NCI-H187 (cell line): ENCODE measurements around the gene CAMTA1.

Experiments
- DNase-seq, 2 experiments: peaks; one replicate each; lab custom pipeline; 2025; lab: John Stamatoyannopoulos, UW

CAMTA1 gene

DNA sequence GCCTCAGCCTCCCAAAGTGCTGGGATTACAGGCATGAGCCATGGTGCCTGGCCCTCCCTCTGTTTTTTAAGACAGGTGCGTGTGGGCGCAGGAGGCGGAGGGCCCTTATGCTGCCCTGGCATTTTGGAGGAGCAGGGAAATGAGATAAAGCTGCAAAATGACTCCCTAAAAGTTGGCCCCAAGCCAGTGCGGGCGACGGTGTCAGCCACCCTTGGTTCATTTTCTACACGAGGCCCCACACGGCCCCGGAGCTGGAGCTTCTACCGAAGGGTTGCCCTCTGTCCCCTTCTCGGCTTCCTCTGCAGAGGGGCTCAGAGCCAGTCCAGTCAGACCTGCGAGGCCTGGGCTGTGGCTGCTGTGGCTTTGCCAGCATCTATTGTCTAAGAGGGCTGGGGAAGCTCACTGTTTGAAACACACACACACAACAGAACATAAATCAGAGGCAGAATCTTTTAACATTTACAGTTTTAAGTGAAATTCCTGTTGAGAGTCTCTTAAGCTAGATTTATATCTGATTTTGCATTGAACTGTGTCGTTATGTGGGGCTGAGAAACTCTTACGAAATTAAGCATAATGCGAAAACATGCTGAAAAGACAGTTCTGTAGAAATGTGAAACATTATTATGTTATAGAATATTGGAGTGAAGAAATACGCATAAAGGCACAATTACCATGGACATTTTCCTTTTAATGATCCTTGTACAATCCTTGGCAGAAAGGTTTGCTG, 255.9 kb downstream of the CAMTA1 start:
- no peak for DNase-seq

DNA sequence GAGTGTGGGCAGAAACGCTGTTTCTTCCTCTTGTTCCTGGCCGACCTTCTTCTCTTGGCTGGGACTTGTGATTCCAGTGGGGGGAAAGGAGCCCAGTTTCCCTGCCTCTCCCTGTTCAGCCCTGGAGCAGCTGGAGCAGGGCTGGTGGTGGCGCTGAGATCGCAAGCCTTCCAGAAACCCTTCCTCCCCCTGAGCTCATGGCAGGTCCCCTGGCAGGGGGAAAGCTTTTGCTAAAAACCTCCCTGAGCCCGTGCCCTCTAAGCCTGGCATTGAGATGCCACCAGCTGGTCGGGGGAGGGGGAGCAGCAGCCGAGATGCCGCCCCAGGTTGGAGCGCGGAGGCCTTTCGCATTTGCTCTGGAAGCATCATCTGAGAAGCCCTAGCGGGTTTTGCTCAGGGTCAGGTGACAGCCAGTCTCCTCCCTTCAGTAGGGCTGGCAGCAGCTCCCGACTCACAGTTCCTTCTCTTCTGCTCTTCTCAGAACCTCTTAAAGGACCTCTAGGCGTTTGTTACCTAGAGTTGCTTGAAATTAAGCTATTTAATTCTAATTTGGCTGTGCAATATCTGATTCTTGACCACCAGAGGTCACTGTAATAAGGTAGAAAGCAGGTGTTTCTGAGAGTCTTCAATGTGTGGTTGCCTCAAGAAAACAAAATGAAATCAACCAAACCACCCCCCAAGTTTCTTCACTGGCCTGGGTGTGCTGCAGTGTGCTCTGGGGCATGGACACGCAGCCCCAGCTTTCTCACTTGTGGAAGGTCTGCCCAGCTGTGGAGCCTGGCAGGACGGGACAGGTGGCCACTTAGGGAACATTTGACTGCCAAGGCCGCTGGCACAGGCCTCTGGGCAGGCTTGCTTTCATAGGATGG, 257.3 kb downstream of the CAMTA1 start:
- DNase-seq: no peak

DNA sequence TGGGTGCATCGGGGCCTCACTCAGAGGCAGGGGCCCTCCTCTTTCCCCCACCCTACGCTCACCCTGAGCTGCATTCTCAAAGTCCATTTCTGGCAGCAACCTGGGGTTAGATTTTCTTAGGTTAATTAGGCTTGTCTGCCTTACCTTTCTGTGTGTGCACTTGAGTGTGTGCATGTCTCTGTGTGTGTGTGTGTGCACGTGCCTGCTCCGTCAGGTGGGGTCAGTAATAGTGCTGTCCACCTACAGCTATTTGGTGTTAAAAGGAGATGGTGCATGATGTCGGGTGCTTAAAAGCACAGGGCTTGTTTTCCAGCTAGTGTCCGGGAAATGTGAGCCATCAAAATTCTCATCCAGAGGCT, 257.9 kb downstream of the CAMTA1 start:
- no peak for DNase-seq

DNA sequence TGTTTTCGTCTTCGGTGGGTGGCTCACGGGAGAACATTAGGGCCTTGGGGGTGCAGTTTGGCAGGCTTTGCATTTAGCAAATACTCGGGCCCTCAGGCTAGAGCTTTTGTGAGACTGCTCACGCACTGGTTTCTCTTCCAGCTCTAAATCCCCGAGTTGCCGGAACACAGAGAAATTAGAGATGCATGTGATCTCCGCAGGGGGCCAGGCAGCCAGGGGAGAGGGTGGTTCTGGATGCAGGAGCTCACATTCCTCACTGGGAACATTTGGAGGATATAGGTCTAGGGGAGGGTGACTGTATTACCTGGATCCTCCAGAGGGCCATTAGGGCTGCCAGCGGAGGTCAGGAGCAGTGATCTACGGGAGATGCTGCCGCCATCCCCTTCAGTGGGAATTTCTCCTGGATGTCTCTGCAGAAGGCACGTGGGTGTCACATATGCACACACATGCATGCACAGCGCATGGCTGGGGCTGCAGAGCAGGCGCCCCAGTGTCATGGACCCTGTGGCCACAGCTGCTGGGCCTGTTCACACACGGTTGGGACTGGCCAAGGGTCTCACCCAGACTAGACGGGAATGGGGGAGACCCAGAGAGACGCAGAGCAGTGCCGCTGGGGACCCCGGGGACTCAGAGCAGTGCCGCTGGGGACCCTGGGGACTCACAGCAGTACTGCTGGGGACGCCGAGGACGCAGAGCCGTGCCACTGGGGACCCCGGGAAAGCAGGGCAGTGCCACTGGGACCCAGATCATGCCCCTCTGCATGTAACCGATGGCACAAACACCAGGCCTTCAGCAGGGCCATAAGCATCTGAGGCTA, 258.7 kb downstream of the CAMTA1 start:
- no peak for DNase-seq

DNA sequence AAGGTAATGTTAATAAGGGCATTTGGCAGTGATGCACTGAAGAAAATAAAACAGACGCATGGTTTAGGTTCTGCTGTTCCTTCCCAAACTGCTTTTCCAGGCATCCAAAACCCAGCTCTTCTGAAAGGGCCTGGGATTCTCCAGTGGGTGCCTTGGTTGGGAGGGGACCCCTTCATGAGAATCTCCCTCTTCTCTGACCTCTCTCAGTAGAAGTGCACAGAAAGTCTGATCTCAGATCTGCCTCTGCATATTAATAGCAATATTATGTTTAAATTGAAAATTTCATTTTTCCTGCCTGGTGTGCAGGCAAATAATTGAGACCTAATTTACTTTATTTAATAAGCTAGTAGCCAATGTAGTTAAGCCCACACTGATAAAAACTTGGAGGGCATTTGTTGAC, 260.6 kb downstream of the CAMTA1 start:
- DNase-seq: no peak

DNA sequence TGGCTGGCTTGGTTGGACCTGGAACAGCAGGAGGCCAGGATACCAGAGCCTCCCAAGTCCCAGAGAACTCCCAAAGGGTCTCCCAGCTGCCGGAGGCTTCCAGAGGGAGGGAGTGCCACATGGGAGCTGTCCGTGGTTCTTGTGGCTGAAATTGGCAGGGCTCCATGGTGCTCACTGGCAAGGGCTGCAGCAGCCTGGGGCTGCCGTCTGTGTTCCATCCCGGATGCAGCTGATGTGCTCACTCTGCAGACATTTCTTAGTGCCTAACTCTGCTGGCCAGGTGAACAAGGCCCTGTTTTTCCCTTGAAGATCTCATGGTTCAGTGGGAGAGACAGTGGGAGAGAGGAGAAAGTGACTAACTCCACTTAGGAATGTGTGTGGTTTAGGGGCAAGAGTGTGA, 261.1 kb downstream of the CAMTA1 start:
- DNase-seq: peak in 1 of 2 experiments; percentile 14

DNA sequence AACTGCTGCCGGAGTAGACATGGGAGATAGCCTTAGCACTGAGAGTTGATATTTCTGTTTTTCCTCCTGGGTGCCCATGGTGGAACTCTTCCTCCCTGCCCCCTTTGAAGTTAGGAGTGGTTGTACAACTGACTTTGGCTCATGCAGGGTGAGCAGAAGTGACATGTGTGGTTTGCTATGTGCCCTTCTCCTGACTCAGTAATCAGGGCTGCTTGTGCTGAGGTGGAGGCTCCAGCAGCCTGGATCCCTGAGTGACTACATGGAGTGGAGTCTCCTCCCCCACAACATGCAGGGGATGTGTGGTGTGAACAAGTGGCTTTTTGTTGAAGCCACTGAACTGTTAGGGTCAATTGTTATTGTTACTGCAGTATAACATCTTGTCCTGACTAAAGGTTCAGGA, 261.6 kb downstream of the CAMTA1 start:
- no peak for DNase-seq

DNA sequence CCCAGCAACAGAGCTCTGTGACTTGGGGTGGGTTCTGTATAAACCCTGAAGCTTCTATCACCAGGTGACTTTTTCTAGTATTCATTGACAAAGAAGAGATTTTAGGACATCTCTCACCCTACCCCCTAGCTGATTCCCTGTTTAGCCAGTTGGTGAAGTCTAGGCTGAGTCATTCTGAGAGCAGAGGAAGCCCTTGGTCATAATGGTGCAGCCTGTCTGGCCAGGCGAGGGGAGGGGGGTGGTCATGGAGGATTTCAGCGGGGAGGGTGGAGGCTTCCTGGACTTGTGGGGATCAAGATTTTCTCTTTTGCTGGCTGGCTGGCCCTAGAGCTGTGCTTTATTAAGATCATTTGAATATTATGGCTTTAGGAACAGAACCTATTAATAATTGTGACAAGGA, 262.6 kb downstream of the CAMTA1 start:
- no peak for DNase-seq

DNA sequence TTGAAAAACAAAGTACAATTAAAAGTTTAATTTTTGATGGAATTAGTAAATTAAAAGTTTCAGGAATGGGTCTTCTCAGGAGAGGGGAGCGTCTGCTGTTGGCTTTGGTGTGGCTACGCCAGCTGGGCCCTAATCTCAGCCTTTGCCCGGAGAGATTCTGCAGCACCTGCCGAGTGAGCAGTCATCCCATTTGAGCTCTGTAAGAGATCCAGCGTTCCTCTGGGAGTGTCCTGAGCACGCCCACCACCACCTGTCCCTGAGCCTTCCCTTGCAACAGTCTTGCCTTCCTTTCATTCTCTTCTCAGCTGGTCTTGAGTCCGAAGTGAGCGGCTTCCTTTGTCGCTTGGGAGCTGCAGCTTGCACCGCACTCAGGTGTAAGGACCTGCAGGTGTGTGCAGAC, 263.1 kb downstream of the CAMTA1 start:
- DNase-seq: peak; percentile 28 to 52

DNA sequence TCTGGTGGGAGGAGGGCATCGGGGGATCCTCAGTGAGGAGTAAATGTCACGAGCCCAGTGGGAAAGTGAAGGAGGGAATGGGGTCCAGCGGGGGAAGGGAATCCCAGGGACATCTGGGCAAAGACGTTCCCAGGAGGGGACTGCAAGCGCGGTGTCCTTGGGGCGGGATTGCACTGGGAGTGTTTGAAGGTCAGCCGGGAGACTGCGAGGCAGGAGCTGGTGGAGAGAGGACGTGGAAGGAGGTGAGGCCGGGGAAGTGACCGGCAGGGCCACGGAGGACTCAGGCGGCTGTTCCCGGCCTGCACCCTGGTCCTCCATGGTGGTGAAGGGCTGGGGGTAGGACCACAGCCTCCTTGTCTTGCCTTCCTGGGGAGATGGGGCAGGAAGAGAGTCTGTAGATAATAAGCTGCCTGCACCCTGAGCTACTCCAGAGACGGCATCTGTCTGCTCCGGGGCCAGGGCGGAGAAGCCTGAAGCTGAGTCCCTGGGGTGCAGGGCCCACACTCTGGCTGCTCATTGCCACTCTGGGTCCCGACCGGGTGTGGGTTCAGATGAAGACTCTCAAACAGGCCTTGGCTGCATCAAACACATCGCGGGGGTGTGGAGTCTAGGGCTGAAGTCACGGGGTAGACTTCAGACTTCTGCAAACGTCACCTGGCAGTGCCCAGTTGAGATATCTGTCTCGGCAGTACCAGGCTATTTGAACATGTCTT, 264.8 kb downstream of the CAMTA1 start:
- no peak for DNase-seq

DNA sequence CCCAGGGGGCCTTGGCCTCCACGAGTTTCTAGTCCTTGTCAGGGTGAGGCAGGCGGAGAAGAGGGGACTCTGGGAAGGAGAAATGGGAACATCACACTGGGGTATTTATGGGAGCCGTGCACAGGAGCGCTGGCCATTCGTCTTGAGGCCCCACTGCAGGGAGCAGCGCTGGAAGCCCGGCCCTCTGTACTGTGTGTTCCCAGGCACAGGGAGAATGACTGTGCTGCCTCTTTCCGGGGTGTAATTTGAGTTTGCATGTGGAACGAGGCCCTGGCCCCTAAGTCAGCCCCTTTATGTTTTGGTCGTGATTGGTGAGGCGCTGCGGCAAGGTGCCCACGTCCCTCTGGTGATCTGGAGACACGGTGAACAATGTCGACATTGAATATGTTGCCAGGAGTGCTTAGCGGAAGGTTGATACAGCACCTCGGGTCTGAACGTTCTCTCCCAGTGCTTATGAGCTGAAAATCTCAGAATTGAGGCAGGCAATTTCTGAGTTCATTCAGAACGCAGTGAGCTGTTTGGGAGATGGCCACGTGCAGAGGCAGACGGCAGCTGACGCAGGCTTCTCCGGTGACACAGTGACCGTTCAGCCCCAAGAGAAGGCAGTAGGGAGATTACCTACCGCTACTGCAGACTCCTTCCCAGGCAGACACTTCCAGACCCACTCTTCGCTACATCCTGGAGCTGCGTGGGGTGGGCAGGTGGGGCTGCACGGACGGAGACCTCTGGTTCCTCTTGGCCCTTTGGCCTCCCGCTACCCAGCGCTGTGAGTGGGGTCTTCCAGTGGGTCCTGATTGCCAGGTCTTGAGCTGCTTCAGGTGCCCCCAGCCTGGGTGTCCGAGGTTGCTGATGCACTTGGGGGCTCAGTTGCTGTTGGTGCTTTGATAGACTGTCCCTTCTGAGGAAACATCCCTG, 265.8 kb downstream of the CAMTA1 start:
- no peak for DNase-seq

DNA sequence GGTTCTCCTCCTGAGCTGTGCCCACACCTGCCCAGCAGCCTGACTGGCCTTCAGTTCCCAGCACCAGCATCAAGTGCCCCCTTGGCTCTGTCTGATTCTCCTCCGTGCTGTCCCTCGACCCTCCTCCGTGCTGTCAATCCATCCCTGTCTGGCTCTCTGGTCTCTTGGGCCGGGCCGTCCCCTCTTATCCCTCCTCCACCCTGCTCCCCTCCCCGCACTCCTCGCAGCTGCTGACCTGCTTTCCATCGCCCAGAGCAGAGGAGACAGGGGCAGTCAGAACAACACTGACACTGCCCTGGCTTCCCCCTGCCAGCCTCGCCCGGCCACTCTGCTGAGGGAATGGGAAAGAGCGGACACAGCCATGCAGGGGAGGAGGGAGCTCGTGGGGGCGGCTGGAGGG, 267.4 kb downstream of the CAMTA1 start:
- DNase-seq: no peak

DNA sequence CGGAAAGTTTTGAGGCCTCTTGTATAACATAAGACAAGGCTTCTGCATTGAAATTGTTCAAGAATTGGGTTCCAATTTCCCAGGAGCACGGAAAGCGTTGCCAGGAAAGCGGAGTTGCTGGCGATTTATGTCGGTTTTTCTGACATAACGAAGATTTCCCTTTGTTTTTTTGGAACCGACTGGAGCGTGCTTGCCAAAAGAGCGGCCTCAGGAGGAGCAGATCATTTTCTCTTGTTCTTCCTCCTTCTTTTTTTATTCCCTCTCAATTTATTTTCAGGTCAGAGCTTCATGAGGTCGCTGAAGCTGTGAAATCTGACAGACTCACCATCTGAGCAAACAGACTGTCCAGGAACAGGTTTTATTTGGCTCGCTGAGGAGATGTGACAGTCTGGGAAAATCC, 275.5 kb downstream of the CAMTA1 start:
- DNase-seq: no peak

DNA sequence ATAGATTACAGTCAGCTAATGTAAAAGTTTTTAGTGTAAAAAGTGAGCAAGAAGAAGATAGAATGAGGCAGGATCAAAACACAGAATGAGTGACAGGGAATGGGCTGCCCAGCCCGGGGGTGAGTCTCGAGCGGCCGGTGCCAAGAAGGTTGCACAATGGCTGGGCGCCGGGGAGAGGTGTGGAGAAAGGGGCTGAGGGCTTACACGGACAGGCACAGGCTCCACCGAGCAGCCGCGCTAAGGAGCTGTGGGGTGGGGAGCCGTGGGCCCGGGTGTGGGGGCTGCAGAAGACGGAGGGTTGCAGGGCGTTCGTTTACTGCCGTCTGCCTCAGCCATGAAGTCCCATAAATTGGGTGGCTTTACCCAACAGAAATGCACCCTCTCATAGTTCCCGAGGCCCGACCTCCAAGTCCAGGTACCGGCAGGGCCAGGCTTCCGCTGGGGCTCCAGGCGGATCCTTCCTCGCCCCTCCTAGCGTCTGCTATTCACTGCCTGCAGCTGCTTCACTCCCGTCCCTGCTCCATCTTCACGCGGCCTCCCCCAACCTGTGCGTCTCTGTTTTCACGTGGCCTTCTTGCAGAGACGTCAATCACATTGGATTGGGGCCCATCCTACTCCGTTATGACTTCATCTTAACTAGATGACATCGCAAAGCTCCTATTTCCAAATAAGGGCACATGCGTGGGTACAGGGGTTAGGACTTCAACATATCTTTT, 277.2 kb downstream of the CAMTA1 start:
- no peak for DNase-seq

DNA sequence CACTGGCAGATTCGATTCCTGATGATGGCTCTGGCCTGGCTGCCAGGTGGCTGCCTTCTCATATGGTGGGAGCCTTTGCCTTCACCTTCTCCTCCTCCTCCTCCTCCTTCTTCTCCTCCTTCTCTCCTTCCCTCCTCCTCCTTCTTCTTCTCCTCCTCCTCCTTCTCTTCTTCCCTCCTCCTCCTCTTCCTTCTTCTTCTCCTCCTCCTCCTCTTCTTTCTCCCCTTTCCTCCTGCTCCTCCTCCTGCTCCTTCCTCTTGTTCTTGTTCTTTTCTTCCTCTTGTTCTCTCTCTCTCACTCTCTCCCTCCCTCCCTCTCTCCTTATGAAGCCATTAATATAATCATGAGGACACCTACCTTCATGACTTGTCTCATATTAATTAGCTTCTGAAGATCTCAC, 278.7 kb downstream of the CAMTA1 start:
- no peak for DNase-seq

DNA sequence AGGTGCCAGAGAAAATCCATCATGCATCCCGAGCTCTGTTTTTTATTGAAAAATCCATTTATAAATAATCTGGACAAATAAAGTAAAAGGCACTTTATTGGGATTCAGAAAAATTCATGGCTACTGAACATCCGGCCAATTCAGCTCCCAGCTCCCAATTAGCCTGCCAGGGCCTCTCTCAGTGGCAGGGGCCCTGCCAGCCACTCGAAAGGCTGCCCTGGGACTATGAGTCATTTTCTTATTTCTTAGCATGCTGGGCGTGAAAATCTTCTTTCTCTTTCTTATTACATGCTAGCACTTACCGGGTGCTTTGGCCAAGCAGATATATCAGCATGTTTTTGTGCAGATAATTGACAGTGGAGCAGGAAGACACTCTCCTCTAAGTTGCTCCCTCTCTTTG, 283.3 kb downstream of the CAMTA1 start:
- no peak for DNase-seq

DNA sequence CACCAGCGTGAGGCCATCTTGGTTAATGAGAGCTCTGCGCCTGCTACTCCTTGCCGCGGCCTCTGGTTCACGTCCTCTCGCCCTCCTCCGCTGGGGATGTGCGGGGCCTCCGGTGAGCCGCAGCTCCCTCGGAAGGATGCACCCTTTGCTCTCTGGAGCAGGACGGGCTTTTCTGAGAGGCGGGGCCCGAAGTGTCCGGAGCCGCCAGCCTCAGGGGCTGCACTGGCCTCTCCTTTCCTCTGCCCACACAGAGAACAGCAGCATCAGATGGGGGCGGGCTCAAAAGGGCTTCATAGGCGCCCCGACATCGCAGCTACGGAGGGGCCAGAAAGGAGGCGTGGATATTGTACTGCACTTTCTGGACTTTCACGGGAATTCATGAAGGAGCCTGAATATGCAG, 284.7 kb downstream of the CAMTA1 start:
- no peak for DNase-seq

DNA sequence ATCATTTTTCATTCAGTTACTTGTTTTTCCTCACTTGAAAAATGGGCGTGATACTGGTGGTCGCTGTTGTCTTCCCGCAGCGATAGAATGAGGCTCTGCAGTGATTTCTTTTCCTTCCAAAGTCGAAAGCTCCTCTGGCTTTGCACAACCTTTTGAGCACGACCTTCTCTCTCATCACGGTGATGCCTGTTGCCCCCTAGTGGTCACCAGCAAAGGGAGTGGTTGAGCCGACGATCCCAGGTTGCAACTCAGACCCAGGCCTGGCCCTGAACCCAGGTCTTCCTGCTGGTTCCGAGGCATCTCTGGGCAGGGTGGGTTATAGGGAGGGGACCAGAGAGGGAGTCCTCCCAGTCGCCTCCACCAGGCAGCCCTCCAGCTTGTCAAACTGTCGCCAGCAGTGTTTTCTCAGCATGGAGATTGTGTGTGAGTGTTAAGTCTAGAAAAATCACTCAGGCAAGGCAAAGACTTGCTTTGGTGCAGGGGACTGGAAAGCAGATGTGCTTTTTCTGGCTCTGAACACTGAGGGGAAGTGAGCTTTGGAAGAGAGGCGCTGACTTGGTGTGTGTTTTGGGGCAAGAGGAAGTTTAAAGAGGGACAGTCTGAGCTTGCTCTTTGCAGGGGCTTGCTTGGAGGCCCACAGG, 285.3 kb downstream of the CAMTA1 start:
- peak; percentile 5 to 50 for DNase-seq

DNA sequence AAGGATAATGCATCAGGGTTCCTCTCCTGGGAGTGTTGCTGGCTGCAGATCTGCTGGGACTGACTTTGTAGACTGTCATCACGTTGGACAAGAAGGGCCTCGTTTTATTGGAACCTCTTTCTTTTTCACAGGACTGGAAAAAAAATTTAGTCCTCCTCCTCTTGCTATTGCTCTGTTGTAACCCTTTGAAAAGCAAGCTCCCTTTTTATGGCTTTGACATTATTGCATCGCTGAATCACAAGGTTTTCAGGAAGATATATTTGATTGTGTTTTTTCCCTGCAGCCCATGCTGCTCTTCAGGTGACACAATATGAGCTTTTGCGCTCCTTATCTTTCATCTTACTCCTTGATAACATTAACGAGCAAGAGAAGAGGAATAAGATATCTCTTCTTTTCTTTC, 290.9 kb downstream of the CAMTA1 start:
- no peak for DNase-seq

DNA sequence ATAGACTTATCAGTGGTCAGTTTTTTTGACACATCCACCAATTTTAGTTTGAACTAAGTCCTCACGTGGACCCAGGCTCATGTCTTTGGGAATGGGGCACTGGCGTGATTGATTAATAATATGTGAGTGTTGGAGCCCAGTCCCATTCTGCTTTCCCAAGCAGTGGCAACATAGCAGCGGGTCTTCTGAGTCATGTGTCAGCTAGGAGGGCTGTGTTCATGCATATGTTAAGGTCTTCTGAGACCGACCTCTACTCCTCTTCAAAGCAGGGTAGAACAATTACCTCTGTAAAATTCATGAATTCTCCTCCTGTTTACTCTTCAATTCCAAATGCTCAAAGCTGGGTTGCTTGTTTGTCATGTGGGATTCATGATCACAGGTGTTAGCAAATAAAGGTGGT, 291.3 kb downstream of the CAMTA1 start:
- DNase-seq: no peak
